Erythroblast (primary cell): ENCODE measurements around the gene HEMK1.

Experiments
- DNase-seq, 2 experiments: peaks; one replicate each; lab custom pipeline; 2025; lab: John Stamatoyannopoulos, UW
- GATA1 ChIP-seq: IDR thresholded peaks from 2 replicates; pipeline ENCODE4 v1.6.1; 2011; ENCODE audit warnings: low read depth, mild to moderate bottlenecking, control low read depth, low read length, moderate library complexity
- POLR2A ChIP-seq: IDR thresholded peaks from 2 replicates; pipeline ENCODE4 v1.6.1; 2011; ENCODE audit warnings: mild to moderate bottlenecking, low read length

HEMK1 gene, protein sequence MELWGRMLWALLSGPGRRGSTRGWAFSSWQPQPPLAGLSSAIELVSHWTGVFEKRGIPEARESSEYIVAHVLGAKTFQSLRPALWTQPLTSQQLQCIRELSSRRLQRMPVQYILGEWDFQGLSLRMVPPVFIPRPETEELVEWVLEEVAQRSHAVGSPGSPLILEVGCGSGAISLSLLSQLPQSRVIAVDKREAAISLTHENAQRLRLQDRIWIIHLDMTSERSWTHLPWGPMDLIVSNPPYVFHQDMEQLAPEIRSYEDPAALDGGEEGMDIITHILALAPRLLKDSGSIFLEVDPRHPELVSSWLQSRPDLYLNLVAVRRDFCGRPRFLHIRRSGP

GRCh38 chr3:50568947-50569749, at the start of gene HEMK1:
Gene HEMK1 (plus strand): TSS chr3:50569522. CDS start chr3:50571105, 1,583 bp downstream.
- TF ChIP-seq POLR2A (peak; percentile 68), GATA1 (no peak)

DNA sequence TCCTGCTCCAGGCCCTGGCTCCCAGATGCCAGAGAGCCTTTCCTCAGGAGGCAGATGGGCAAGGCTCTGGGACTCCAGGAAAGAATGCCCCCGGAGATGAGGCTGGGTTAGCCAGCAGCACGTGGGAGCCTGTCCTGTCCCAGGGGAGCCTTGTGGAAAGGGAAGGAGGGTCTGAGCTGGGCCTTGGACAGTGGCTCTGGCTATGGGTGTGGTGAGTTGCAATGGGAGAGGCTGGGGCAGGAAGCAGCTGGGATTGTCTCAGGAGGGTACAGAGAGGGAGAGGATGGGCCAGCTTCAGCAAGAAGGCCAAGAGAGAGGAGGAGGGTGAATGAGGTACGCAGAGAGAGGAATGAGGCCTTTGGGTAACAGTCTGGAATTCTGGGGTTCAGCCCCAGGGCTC, 48.5 kb upstream of the HEMK1 start:
- no peak for TF ChIP-seq GATA1
- no peak for TF ChIP-seq POLR2A
- DNase-seq, result no peak

More at GRCh38 chr3:50568947-50569749, at the start of gene HEMK1:
- DNase-seq, result peak; percentile 93 to 95

GRCh38 chr3:50521572-50521971, 47.8 kb upstream of the HEMK1 start:
- no peak for TF ChIP-seq POLR2A
- no peak for TF ChIP-seq GATA1
- no peak for DNase-seq

GRCh38 chr3:50523279-50523811, 46.0 kb upstream of the HEMK1 start:
- no peak for DNase-seq
- no peak for TF ChIP-seq POLR2A

DNA sequence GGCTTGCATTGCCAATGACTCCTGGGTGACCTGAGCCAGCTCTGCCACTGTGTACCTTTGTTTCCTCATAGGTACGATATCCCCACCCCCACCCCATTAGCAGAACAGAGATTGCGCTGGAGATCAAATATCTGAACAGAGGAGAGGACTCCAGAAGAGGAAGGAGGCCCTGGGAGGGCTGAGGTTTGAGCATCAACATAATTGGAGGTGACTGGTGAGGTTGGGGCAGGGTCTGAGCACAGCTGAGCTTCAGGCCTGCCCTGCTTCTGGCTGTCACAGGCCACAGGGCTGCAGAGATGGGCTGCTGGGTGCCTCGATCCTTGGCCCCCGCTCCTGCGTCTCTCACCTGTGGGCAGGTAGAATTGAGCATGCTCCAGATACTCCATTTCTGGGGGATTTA, 44.6 kb upstream of the HEMK1 start:
- no peak for TF ChIP-seq POLR2A
- no peak for TF ChIP-seq GATA1
- DNase-seq, result no peak

- TF ChIP-seq GATA1, result no peak
- TF ChIP-seq POLR2A, result no peak
- no peak for DNase-seq
These were observed 44.0 kb upstream of the HEMK1 start for GRCh38 chr3:50525191-50525910.

DNA sequence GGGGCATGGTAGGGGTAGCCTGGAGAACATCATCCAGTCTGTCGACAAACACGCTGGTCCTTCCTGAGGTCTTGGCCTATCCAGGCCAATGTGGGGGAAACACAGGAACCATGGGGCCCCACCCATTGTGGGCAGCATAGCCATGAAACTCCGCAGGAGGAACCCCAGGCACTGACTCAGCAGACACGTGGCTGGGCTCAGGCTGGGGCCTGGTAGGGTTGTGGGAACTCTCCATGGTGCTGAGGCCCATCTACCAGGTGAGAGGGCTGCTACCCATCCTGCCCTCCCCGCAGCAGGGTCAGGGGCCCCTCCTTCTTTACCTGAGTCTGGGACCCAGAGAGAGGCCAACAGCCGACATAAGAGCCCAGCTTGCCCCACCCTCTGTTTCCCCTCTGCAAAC, 43.3 kb upstream of the HEMK1 start:
- DNase-seq, result peak; percentile 73 to 87
- no peak for TF ChIP-seq POLR2A
- no peak for TF ChIP-seq GATA1

DNA sequence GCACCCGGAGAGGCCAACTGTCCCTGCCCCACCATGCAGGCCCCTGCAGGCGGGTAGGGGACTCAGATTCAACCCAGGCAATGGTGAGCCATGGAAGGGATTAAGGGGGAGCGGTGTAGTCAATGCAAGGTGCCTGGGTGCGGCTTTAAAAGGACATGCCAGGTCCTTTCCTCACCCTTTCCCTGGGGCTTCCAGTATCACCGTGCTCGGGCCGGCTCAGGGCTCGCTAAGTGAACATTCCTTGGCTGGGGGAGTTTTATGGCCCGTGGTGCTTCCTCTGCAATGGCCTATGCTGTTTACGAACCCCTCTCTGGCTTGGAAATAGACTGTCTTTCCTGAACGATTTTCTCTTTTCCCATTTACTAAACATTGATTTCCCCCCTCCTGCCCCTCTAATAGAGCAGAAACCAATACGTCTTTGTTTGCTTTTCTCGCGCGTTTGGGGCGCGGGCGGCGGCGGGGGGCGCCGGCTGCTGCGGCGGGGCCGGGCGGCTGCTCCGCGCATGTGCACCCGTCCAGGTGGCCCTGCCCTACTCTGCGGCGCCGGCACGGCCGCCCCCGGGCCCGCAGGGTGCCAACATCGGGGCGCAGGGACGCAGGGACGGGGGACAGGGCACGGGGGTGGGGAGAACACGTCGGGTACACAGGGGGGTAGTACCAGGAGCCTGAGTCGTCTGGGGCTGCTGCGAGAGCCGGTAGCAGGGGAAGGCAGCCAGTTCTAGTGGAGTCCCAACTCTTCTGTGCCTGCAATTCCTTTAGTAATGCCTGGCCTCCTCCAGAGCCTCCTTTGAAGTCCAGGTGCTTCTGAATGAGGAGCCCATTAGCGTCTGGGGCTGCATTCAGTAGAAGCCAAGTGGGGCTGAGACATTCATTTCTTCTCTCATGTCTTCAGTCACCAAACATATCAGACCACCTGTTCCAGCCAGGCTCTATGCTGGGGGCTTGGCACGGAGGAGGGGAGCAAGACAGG, 39.0 kb upstream of the HEMK1 start:
- DNase-seq, result no peak
- no peak for TF ChIP-seq GATA1
- TF ChIP-seq POLR2A, result no peak

DNA sequence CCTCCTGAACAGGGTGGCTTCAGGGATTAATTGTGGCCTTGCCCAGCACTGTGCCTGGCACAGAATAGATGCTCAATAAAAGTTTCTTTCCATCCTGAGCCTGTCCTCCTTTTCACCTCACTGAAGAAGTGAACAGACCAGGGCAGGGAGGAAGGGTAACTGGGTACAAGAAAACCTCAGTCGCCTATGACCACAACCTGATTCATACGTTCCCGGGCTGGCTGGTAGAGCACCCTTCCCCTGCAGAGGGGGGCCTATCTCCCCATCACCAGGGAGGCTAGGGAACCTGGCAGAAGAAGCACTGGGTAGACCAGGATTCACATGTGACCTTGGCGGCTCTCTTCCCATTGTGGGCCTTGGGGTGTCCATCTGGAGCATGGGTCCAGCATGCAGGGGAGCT, 38.1 kb upstream of the HEMK1 start:
- DNase-seq, result no peak
- TF ChIP-seq POLR2A (no peak), GATA1 (no peak)

DNA sequence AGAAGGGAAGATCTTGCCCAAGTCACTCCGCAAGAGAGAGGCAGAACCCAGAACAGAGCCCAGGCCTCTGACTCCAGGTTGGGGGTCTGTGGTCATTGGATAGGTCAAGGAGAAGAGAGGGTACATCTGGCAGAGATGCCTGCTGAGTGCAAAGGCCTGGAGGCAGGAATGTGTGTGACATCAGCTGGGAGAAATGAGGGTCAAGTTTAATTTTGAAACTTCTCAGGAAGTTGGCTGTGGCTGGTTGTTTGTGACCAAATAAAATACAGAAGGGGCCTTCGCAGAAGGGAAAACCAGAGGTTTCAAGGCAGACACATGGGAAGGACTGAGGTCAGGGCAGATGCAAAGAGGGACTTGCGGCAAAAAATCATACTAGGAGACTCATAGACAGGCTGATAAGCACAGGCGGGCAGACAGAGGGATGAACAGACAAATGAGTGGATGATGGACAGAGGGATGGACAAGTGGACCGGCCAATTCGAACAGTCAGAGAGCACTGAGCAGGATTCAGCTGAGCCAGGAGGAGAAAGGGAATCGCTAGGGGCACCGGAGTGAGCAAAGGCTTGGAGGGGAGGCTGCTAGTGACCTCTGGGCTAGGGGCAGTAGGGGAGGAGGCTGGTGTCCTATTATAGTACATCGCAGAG, 37.1 kb upstream of the HEMK1 start:
- DNase-seq, result no peak

GRCh38 chr3:50533316-50533715, 36.0 kb upstream of the HEMK1 start:
- TF ChIP-seq POLR2A, result no peak
- no peak for TF ChIP-seq GATA1

More for the DNA sequence above, 37.1 kb upstream of the HEMK1 start:
- TF ChIP-seq POLR2A, result no peak
- TF ChIP-seq GATA1, result no peak

More at GRCh38 chr3:50533316-50533715, 36.0 kb upstream of the HEMK1 start:
- no peak for DNase-seq
